ENCODE data around the gene MLH3. TPM values are rescaled to one million over a fixed set of nuclear protein-coding genes. Genes with fewer than 3 reads are reported as not detected.

Gene MLH3
- total RNA-seq, 2 experiments from 2014 or later = 6.6 to 6.7 TPM

- no peak overlapping the region for H2AFZ ChIP-seq (ENCODE audit: low read length)
- CTCF ChIA-PET (ENCODE audit: unreplicated experiment) = interaction anchor here (0.5 kb wide), 1 partner anchor 114 kb away, joined by 3 read pairs; no protein-coding TSS in a partner anchor
- no peaks in the 10 kb centered on the region for H3K36me3 ChIP-seq (ENCODE audit: insufficient read depth, low read length)
- intact Hi-C loops (cut with micrococcal nuclease; ENCODE audit: unreplicated experiment) = no loop called here
- BruUV-seq (replicated peaks) = no TSS peak
- no peak for TF ChIP-seq EZH2phosphoT487 (IDR thresholded peaks at IDR 0.05; ENCODE audit: borderline replicate concordance, low read depth, low read length)
- TF ChIP-seq CTCF (conservative IDR thresholded peaks at IDR 0.05; ENCODE audit: low read length) = no peak
- H3K4me2 ChIP-seq (ENCODE audit: low read length) = no peak overlapping the region
- H3K79me2 ChIP-seq (ENCODE audit: insufficient read depth, low read depth, low read length) = no peaks in the 10 kb centered on the region
- no peaks in the 10 kb centered on the region for H4K20me1 ChIP-seq (ENCODE audit: insufficient read depth, low read length)
- H3K4me3 ChIP-seq (ENCODE audit: low read depth, low read length, poor library complexity, severe bottlenecking) = no peak overlapping the region
- H3K27ac ChIP-seq (ENCODE audit: low read depth, low read length, poor library complexity, severe bottlenecking) = no peak overlapping the region
- H3K9me3 ChIP-seq (ENCODE audit: low read length) = no peaks in the 10 kb centered on the region
- POLR2A ChIA-PET = interaction anchor here (0.6 kb wide), 1 partner anchor 226 kb away, joined by 3 read pairs; no protein-coding TSS in a partner anchor
- no peak for DNase-seq (ENCODE audit: low spot score)
- H3K9me2 ChIP-seq (ENCODE audit: insufficient read depth, low read length) = no peaks in the 10 kb centered on the region
- H3K4me1 ChIP-seq (ENCODE audit: insufficient read depth, low read length, poor library complexity, severe bottlenecking) = no peaks in the 10 kb centered on the region
Measured at GRCh38 chr14:75018694-75019093, 32.6 kb downstream of the MLH3 start.

GRCh38 chr14:75016815-75017214, 34.5 kb downstream of the MLH3 start:
- CTCF ChIA-PET (ENCODE audit: unreplicated experiment) = no interaction called here
- POLR2A ChIA-PET = interaction anchor here (0.6 kb wide), 2 partner anchors 13 to 127 kb away, joined by 3 read pairs; no protein-coding TSS in a partner anchor
- no peak overlapping the region for H2AFZ ChIP-seq (ENCODE audit: low read length)
- H3K27ac ChIP-seq (ENCODE audit: low read depth, low read length, poor library complexity, severe bottlenecking) = no peak overlapping the region
- no peaks in the 10 kb centered on the region for H3K9me2 ChIP-seq (ENCODE audit: insufficient read depth, low read length)
- no peaks in the 10 kb centered on the region for H3K4me1 ChIP-seq (ENCODE audit: insufficient read depth, low read length, poor library complexity, severe bottlenecking)
- BruUV-seq (replicated peaks) = no TSS peak
- H4K20me1 ChIP-seq (ENCODE audit: insufficient read depth, low read length) = no peaks in the 10 kb centered on the region
- H3K4me3 ChIP-seq (ENCODE audit: low read depth, low read length, poor library complexity, severe bottlenecking) = no peak overlapping the region
- no peaks in the 10 kb centered on the region for H3K79me2 ChIP-seq (ENCODE audit: insufficient read depth, low read depth, low read length)
- DNase-seq (ENCODE audit: low spot score) = no peak
- intact Hi-C loops (cut with micrococcal nuclease; ENCODE audit: unreplicated experiment) = no loop called here
- no peaks in the 10 kb centered on the region for H3K36me3 ChIP-seq (ENCODE audit: insufficient read depth, low read length)
- H3K9me3 ChIP-seq (ENCODE audit: low read length) = no peaks in the 10 kb centered on the region
- TF ChIP-seq CTCF (conservative IDR thresholded peaks at IDR 0.05; ENCODE audit: low read length) (no peak), EZH2phosphoT487 (IDR thresholded peaks at IDR 0.05; ENCODE audit: borderline replicate concordance, low read depth, low read length) (no peak)
- H3K4me2 ChIP-seq (ENCODE audit: low read length) = no peak overlapping the region

GRCh38 chr14:75015496-75015895, 35.8 kb downstream of the MLH3 start:
- Histone ChIP-seq H3K9me2 (ENCODE audit: insufficient read depth, low read length) (no peaks in the 10 kb centered on the region), H2AFZ (ENCODE audit: low read length) (no peak overlapping the region), H3K4me2 (ENCODE audit: low read length) (no peak overlapping the region), H3K79me2 (ENCODE audit: insufficient read depth, low read depth, low read length) (no peaks in the 10 kb centered on the region), H3K4me3 (ENCODE audit: low read depth, low read length, poor library complexity, severe bottlenecking) (no peak overlapping the region), H4K20me1 (ENCODE audit: insufficient read depth, low read length) (no peaks in the 10 kb centered on the region), H3K4me1 (ENCODE audit: insufficient read depth, low read length, poor library complexity, severe bottlenecking) (no peaks in the 10 kb centered on the region), H3K9me3 (ENCODE audit: low read length) (no peaks in the 10 kb centered on the region), H3K36me3 (ENCODE audit: insufficient read depth, low read length) (peaks cover 8% of the 10 kb centered on the region; the same call in 1 of the 2 replicates), H3K27ac (ENCODE audit: low read depth, low read length, poor library complexity, severe bottlenecking) (no peak overlapping the region)
- ChIA-PET CTCF (ENCODE audit: unreplicated experiment) (no interaction called here), POLR2A (no interaction called here)
- intact Hi-C loops (cut with micrococcal nuclease; ENCODE audit: unreplicated experiment) = no loop called here
- BruUV-seq (replicated peaks) = no TSS peak
- no peak for DNase-seq (ENCODE audit: low spot score)
- TF ChIP-seq EZH2phosphoT487 (IDR thresholded peaks at IDR 0.05; ENCODE audit: borderline replicate concordance, low read depth, low read length) = no peak
- TF ChIP-seq CTCF (conservative IDR thresholded peaks at IDR 0.05; ENCODE audit: low read length) = no peak

Data from OCI-LY7 (cell line).